K562 (cell line): Measurements from ENCODE around the gene GNAI3. TPM values are rescaled to one million over a fixed set of nuclear protein-coding genes. Genes with fewer than 3 reads are reported as not detected.

Experiments
- ATAC-seq: fragments of 200-7000 bp; cut with Tn5 transposase; 3 replicates; pipeline ENCODE4 v1.9.1; 2020; ENCODE audit warnings: moderate library complexity
- BruUV-seq: library from RNA; stranded (reverse); fragments of 400-500 nt; replicated peaks from 2 replicates; lab custom pipeline; 2021; lab: Mats Ljungman, UMichigan
- CTCF ChIA-PET: fragments of 300-600 bp; formaldehyde crosslinking; extraction: SDS; loops from one replicate; lab custom pipeline; 2021; ENCODE audit warnings: low intra/inter-chr PET ratio; lab: Yijun Ruan, JAX
- POLR2A ChIA-PET: fragments of 300-600, 350-650 bp; sonication (Branson Sonifier 250); formaldehyde crosslinking; extraction: SDS; loops from one replicate; lab custom pipeline; 2021; ENCODE audit warnings: antibody characterized with exemption, inconsistent platforms; lab: Yijun Ruan, JAX
- DNase-seq, 4 experiments: peaks; one replicate each; pipeline versions ENCODE4 v3.0.0 to v3.0.0-alpha.2; 2011 to 2018; ENCODE audit warnings: low spot score in 3 of 4, mixed read lengths in 3 of 4; ENCODE audit errors: extremely low read depth in 1 of 4
- FAIRE-seq: peaks from 2 replicates; lab custom pipeline; 2011; peaks lifted over from hg19 to GRCh38; lab: Jason Lieb, UNC
- H2AFZ ChIP-seq: 2 replicates; pipeline ENCODE4 v1.6.0; 2011; ENCODE audit warnings: low read depth, low read length, control low read depth, inconsistent platforms
- H3K27ac ChIP-seq: fragments of 200-600 bp; 3 replicates; pipeline ENCODE4 v1.8.0; 2011; ENCODE audit warnings: low read depth, mild to moderate bottlenecking, control low read depth, inconsistent platforms, low read length, moderate library complexity, mixed read lengths; ENCODE audit errors: extremely low read depth
- H3K27me3 ChIP-seq, 2 experiments: fragments of 300-600 bp in 1 of 2; 2 replicates in 1 of 2; 3 replicates in 1 of 2; pipeline versions ENCODE4 v1.6.0 to v1.8.0; 2011; ENCODE audit warnings: inconsistent platforms in 2 of 2, low read length in 2 of 2, mild to moderate bottlenecking in 1 of 2, mixed read lengths in 1 of 2, moderate library complexity in 1 of 2; ENCODE audit not compliant: control insufficient read depth in 2 of 2, insufficient read depth in 2 of 2
- H3K36me3 ChIP-seq: fragments of 300-600 bp; 3 replicates; pipeline ENCODE4 v1.8.0; 2011; ENCODE audit warnings: mild to moderate bottlenecking, low read length, inconsistent platforms; ENCODE audit not compliant: control insufficient read depth, insufficient read depth
- H3K4me1 ChIP-seq, 2 experiments: fragments of 200-600 bp in 1 of 2; replicated peaks in 1 of 2; 2 replicates in 1 of 2; 3 replicates in 1 of 2; pipeline versions ENCODE4 v1.5.1 to v1.8.0; 2011; ENCODE audit warnings: inconsistent platforms in 2 of 2, low read length in 2 of 2, mild to moderate bottlenecking in 1 of 2, mixed read lengths in 1 of 2, moderate library complexity in 1 of 2; ENCODE audit not compliant: control insufficient read depth in 2 of 2, insufficient read depth in 2 of 2
- H3K4me2 ChIP-seq: 2 replicates; pipeline ENCODE4 v1.6.1; 2011; ENCODE audit warnings: low read length, control low read depth, inconsistent platforms, mixed read lengths; ENCODE audit not compliant: insufficient read depth
- H3K4me3 ChIP-seq: fragments of 200-600 bp; sonication (generic), shearing (Covaris generic); 2 replicates; pipeline ENCODE4 v1.5.1; 2016; ENCODE audit warnings: control low read depth, inconsistent platforms
- H3K79me2 ChIP-seq: fragments of 200-600 bp; 3 replicates; pipeline ENCODE4 v1.8.0; 2011; ENCODE audit warnings: low read length, inconsistent platforms; ENCODE audit not compliant: control insufficient read depth, insufficient read depth
- H3K9ac ChIP-seq, 2 experiments: 2 replicates each; pipeline versions ENCODE4 v1.6.0 to v1.6.1; 2011; ENCODE audit warnings: low read depth in 2 of 2, low read length in 2 of 2, control low read depth in 1 of 2, inconsistent platforms in 1 of 2, mild to moderate bottlenecking in 1 of 2, mixed read lengths in 1 of 2; ENCODE audit not compliant: insufficient read depth in 1 of 2
- H3K9me1 ChIP-seq: one replicate; pipeline ENCODE4 v1.6.0; 2011; ENCODE audit warnings: inconsistent platforms, mild to moderate bottlenecking, low read length, moderate library complexity; ENCODE audit not compliant: control insufficient read depth, insufficient read depth
- H3K9me3 ChIP-seq: replicated peaks from 2 replicates; pipeline ENCODE4 v1.5.1; 2011; ENCODE audit warnings: low read depth, low read length, inconsistent platforms; ENCODE audit not compliant: control insufficient read depth, insufficient read depth
- H4K20me1 ChIP-seq: replicated peaks from 2 replicates; pipeline ENCODE4 v1.6.1; 2011; ENCODE audit warnings: low read length, inconsistent platforms, mixed read lengths; ENCODE audit not compliant: control insufficient read depth, insufficient read depth
- CCAR2 ChIP-seq: fragments of 200-400 bp; formaldehyde crosslinking; IDR thresholded peaks from 2 replicates; pipeline ENCODE4 v1.6.1; 2017; ENCODE audit warnings: mild to moderate bottlenecking, low read depth, low read length
- CEBPG ChIP-seq, 3 experiments: fragments of 200-800 bp in 1 of 3; sonication (Bioruptor generic) in 1 of 3; sonication (generic) in 1 of 3; formaldehyde crosslinking in 1 of 3; IDR thresholded peaks in 2 of 3; conservative IDR thresholded peaks in 1 of 3; 2 replicates each; pipeline versions ENCODE4 v1.6.1 to v1.8.0; 2016 to 2022; ENCODE audit warnings: missing compliant biosample characterization in 2 of 3, missing genetic modification characterization in 2 of 3, mild to moderate bottlenecking in 1 of 3, missing genetic modification reagents in 1 of 3
- ETS2 ChIP-seq: IDR thresholded peaks from 2 replicates; pipeline ENCODE4 v1.6.1; 2016; ENCODE audit warnings: borderline replicate concordance, missing genetic modification characterization, mild to moderate bottlenecking, moderate library complexity, missing compliant biosample characterization; ENCODE audit not compliant: poor library complexity, severe bottlenecking
- ETV5 ChIP-seq: sonication (generic); formaldehyde crosslinking; IDR thresholded peaks from 2 replicates; pipeline ENCODE4 v1.4.0; 2020; ENCODE audit warnings: low read depth, mild to moderate bottlenecking, missing genetic modification reagents
- HNRNPK ChIP-seq: fragments of 200-400 bp; formaldehyde crosslinking; IDR thresholded peaks from one replicate; pipeline ENCODE4 v1.6.1; 2018; ENCODE audit warnings: mild to moderate bottlenecking, low read depth, low read length; ENCODE audit not compliant: poor library complexity, severe bottlenecking
- WGBS: fragments of 100-300 bp; shearing (Covaris generic); methylation state at CpG from one replicate; pipeline ENCODE4 v1.1.6; 2016; ENCODE audit warnings: low coverage, mixed read lengths; ENCODE audit not compliant: insufficient coverage; ENCODE audit errors: missing lambda C conversion rate; 5-methylcytosine and 5-hydroxymethylcytosine counted together
- in situ Hi-C: fragments of 300-500 bp; cut with MboI; formaldehyde crosslinking; loops from 4 replicates; pipeline ENCODE4 v1.15.0; 2018; ENCODE audit warnings: inconsistent platforms, mixed read lengths
- intact Hi-C: fragments of 100-400 bp; cut with micrococcal nuclease; formaldehyde crosslinking; loops from 2 replicates; pipeline ENCODE4 v1.14.2; 2022
- polyA plus RNA-seq, 8 experiments: library from polyadenylated mRNA; depleted of rRNA in 4 of 8; stranded (reverse) in 5 of 8; unstranded in 3 of 8; fragments of >200 nt; fragmentation: Nextera tagmentation in 2 of 8; fragmentation: Illumina TruSeq in 1 of 8; extraction: Ambion mirVana in 2 of 8; extraction: Trizol in 1 of 8; gene quantifications; 2 replicates each; pipeline versions ENCODE4 v1.2.1 to v1.2.3, GENCODE V29; 2011 to 2014; ENCODE audit warnings: inconsistent platforms in 1 of 8, missing spikeins in 1 of 8
- total RNA-seq, 7 experiments: library from RNA; depleted of rRNA in 6 of 7; stranded (reverse); fragments of >200 nt in 6 of 7; fragmentation: Illumina TruSeq in 2 of 7; extraction: Trizol in 2 of 7; gene quantifications; 2 replicates each; pipeline versions ENCODE4 v1.2.1 to v1.2.3, GENCODE V29; 2011 to 2021; ENCODE audit warnings: low replicate concordance in 1 of 7
- TF ChIP-seq, protein P1 (sequence below): fragments of 250-450 bp; sonication (Bioruptor Pico); IDR thresholded peaks from 2 replicates; pipeline ENCODE4 v1.5.0; 2021
- TF ChIP-seq, protein P2 (sequence below): sonication (generic); formaldehyde crosslinking; IDR thresholded peaks from 2 replicates; pipeline ENCODE4 v1.8.0; 2022; ENCODE audit warnings: mild to moderate bottlenecking, missing genetic modification reagents

Gene GNAI3
- total and polyA plus RNA-seq, 9 of the 15 experiments (the other 6 are each of a cell fraction or from before 2014, with no cell fraction given), result 6.3 to 13.2 (median 8.9) TPM

DNA sequence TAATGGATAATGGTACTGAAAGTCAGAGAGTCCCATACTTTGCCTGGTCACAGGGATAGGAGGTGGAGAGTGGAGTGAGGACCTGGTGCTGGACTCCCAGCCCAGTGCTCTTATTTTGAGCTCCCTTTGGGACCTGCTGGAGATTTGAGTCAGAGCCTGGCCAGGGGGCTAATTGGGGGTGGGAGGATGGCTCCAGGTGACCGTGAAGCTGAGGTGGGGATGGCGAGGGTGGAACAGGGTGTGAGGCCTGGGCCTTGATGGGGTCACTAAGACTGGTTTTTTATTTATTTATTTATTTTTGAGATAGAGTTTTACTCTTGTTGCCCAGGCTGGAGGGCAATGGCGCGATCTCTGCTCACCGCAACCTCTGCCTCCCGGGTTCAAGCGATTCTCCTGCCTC is 89.0 kb downstream of the GNAI3 start:
- FAIRE-seq (no peak), ATAC-seq (no peak), DNase-seq (no peak)
- CTCF ChIA-PET, result no interaction called here
- no peak overlapping the region for H3K4me2 ChIP-seq
- no peak overlapping the region for H3K9ac ChIP-seq
- in situ Hi-C loops (no loop called here), intact Hi-C loops (no loop called here)
- H3K4me3 ChIP-seq, result no peak overlapping the region
- TF ChIP-seq, protein P1, sequence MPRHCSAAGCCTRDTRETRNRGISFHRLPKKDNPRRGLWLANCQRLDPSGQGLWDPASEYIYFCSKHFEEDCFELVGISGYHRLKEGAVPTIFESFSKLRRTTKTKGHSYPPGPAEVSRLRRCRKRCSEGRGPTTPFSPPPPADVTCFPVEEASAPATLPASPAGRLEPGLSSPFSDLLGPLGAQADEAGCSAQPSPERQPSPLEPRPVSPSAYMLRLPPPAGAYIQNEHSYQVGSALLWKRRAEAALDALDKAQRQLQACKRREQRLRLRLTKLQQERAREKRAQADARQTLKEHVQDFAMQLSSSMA (CRISPR knock-in tag), result no peak
- TF ChIP-seq CCAR2 (no peak), HNRNPK (no peak), ETS2 (tag) (no peak), CEBPG (CRISPR knock-in tag; IDR thresholded peaks at IDR 0.05) (no peak), CEBPG (tag; conservative IDR thresholded peaks at IDR 0.05 in 1 of 2, IDR thresholded peaks at IDR 0.05 in 1 of 2) (no peak), ETV5 (CRISPR knock-in tag) (no peak)
- TF ChIP-seq, protein P2, sequence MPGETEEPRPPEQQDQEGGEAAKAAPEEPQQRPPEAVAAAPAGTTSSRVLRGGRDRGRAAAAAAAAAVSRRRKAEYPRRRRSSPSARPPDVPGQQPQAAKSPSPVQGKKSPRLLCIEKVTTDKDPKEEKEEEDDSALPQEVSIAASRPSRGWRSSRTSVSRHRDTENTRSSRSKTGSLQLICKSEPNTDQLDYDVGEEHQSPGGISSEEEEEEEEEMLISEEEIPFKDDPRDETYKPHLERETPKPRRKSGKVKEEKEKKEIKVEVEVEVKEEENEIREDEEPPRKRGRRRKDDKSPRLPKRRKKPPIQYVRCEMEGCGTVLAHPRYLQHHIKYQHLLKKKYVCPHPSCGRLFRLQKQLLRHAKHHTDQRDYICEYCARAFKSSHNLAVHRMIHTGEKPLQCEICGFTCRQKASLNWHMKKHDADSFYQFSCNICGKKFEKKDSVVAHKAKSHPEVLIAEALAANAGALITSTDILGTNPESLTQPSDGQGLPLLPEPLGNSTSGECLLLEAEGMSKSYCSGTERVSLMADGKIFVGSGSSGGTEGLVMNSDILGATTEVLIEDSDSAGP (CRISPR knock-in tag), result no peak
- no peaks in the 10 kb centered on the region for H3K79me2 ChIP-seq
- H3K27me3 ChIP-seq, result no peaks in the 10 kb centered on the region; a peak in 1 of 5 replicates
- H3K4me1 ChIP-seq, result peaks cover 22 to 36% of the 10 kb centered on the region in 2 experiments
- WGBS, result 59% methylated on average over 7 of the region's 7 CpGs
- no peak overlapping the region for H2AFZ ChIP-seq
- H3K27ac ChIP-seq, result no peak overlapping the region
- no TSS peak for BruUV-seq
- H3K36me3 ChIP-seq, result no peaks in the 10 kb centered on the region
- H3K9me3 ChIP-seq, result no peaks in the 10 kb centered on the region
- POLR2A ChIA-PET, result interaction anchor here (0.6 to 6.4 kb wide), 5 partner anchors 10 to 91 kb away, joined by 3 to 44 read pairs (median 7); partner anchors contain the start of genes AMPD2, GNAI3 and GNAT2
- no peaks in the 10 kb centered on the region for H3K9me1 ChIP-seq
- H4K20me1 ChIP-seq, result no peaks in the 10 kb centered on the region
